ENCODE measurements around the gene ABCB11. TPM values are rescaled to one million over a fixed set of nuclear protein-coding genes. Genes with fewer than 3 reads are reported as not detected.
"Not testable (repeated sequence)": the region's sequence is repeated elsewhere in the genome, so short reads cannot be mapped to it uniquely, and the experiment has no call there.

ABCB11 gene
- total and polyA plus RNA-seq, 10 of the 15 experiments (the other 5 are each of a cell fraction or from before 2014, with no cell fraction given), result not detected

GRCh38 chr2:168884975-168885374 is 146.1 kb downstream of the ABCB11 start:
- CTCF ChIA-PET, result no interaction called here

GRCh38 chr2:168882163-168882562 is 149.0 kb downstream of the ABCB11 start:
- in situ Hi-C loops (cut with MboI); H3K27me3 ChIP-seq (replicated peaks in 1 of 2; ENCODE audit: control insufficient read depth in 2 of 2, insufficient read depth in 2 of 2, low read length in 1 of 2); FAIRE-seq; H3K4me2 ChIP-seq (ENCODE audit: control insufficient read depth, insufficient read depth); H3K27ac ChIP-seq (ENCODE audit: control insufficient read depth, insufficient read depth); H3K4me3 ChIP-seq; H3K9ac ChIP-seq (ENCODE audit: control insufficient read depth, insufficient read depth, low read length); POLR2A ChIA-PET; H4K20me1 ChIP-seq (ENCODE audit: control insufficient read depth, insufficient read depth); H3K9me3 ChIP-seq (replicated peaks; ENCODE audit: control insufficient read depth, insufficient read depth, low read length); H3K79me2 ChIP-seq (ENCODE audit: control insufficient read depth, insufficient read depth, low read length); intact Hi-C loops (cut with micrococcal nuclease; ENCODE audit: unreplicated experiment); H3K4me1 ChIP-seq (ENCODE audit: control insufficient read depth, insufficient read depth, low read length); CTCF ChIA-PET; DNase-seq (ENCODE audit: low read depth, low spot score); RAD21 ChIA-PET (ENCODE audit: unreplicated experiment); SMC1A ChIA-PET (ENCODE audit: uncharacterized antibody, unreplicated experiment); H2AFZ ChIP-seq (ENCODE audit: control insufficient read depth, low read depth, low read length); H3K36me3 ChIP-seq (ENCODE audit: control insufficient read depth in 2 of 2, insufficient read depth in 2 of 2, low read length in 1 of 2); ATAC-seq; BruUV-seq (replicated peaks): not testable (repeated sequence)
- 97% methylated on average over 12 of the region's 12 CpGs for WGBS (ENCODE audit: insufficient coverage, insufficient replicate concordance, low lambda C conversion rate, missing lambda C conversion rate)

More at GRCh38 chr2:168884975-168885374, 146.1 kb downstream of the ABCB11 start:
- ATAC-seq, result no peak
- H3K4me1 ChIP-seq (ENCODE audit: control insufficient read depth, insufficient read depth, low read length), result no peaks in the 10 kb centered on the region
- RAD21 ChIA-PET (ENCODE audit: unreplicated experiment), result no interaction called here
- TF ChIP-seq RAD21 (IDR thresholded peaks at IDR 0.05; ENCODE audit: insufficient read depth, low read depth, low read length), result 0 out of 2 replicates have a peak, but pooled peaks have one; percentile 6
- TF ChIP-seq MYC (IDR thresholded peaks at IDR 0.05; ENCODE audit: insufficient read depth, insufficient read length, insufficient replicate concordance, low read length, severe bottlenecking), result no peak
- no peak overlapping the region for H2AFZ ChIP-seq (ENCODE audit: control insufficient read depth, low read depth, low read length)
- no peak overlapping the region for H3K4me2 ChIP-seq (ENCODE audit: control insufficient read depth, insufficient read depth)
- POLR2A ChIA-PET, result no interaction called here
- SMC1A ChIA-PET (ENCODE audit: uncharacterized antibody, unreplicated experiment), result interaction anchor here (0.7 kb wide), 1 partner anchor 539 kb away, joined by 4 read pairs; no protein-coding TSS in a partner anchor
- no peak overlapping the region for H3K27ac ChIP-seq (ENCODE audit: control insufficient read depth, insufficient read depth)
- FAIRE-seq, result no peak
- no peak overlapping the region for H3K9ac ChIP-seq (ENCODE audit: control insufficient read depth, insufficient read depth, low read length)
- no peak for DNase-seq (ENCODE audit: low read depth, low spot score)
- in situ Hi-C loops (cut with MboI) (no loop called here), intact Hi-C loops (cut with micrococcal nuclease; ENCODE audit: unreplicated experiment) (no loop called here)
- no TSS peak for BruUV-seq (replicated peaks)
- no peaks in the 10 kb centered on the region for H3K9me3 ChIP-seq (replicated peaks; ENCODE audit: control insufficient read depth, insufficient read depth, low read length)
- no peaks in the 10 kb centered on the region; a peak in 1 of 4 replicates for H3K36me3 ChIP-seq (ENCODE audit: control insufficient read depth in 2 of 2, insufficient read depth in 2 of 2, low read length in 1 of 2)
- WGBS (ENCODE audit: insufficient coverage, insufficient replicate concordance, low lambda C conversion rate, missing lambda C conversion rate), result 100% methylated on average over 1 of the region's 1 CpG
- peaks cover 9% of the 10 kb centered on the region for H3K79me2 ChIP-seq (ENCODE audit: control insufficient read depth, insufficient read depth, low read length)
- H4K20me1 ChIP-seq (ENCODE audit: control insufficient read depth, insufficient read depth), result no peaks in the 10 kb centered on the region
- no peaks in the 10 kb centered on the region for H3K27me3 ChIP-seq (replicated peaks in 1 of 2; ENCODE audit: control insufficient read depth in 2 of 2, insufficient read depth in 2 of 2, low read length in 1 of 2)
- H3K4me3 ChIP-seq, result no peak overlapping the region

Data from GM12878 (cell line).